Measurements from ENCODE around the gene SLC9A4.
"Not testable (repeated sequence)": the region's sequence is repeated elsewhere in the genome, so short reads cannot be mapped to it uniquely, and the experiment has no call there.

Gene SLC9A4

DNA sequence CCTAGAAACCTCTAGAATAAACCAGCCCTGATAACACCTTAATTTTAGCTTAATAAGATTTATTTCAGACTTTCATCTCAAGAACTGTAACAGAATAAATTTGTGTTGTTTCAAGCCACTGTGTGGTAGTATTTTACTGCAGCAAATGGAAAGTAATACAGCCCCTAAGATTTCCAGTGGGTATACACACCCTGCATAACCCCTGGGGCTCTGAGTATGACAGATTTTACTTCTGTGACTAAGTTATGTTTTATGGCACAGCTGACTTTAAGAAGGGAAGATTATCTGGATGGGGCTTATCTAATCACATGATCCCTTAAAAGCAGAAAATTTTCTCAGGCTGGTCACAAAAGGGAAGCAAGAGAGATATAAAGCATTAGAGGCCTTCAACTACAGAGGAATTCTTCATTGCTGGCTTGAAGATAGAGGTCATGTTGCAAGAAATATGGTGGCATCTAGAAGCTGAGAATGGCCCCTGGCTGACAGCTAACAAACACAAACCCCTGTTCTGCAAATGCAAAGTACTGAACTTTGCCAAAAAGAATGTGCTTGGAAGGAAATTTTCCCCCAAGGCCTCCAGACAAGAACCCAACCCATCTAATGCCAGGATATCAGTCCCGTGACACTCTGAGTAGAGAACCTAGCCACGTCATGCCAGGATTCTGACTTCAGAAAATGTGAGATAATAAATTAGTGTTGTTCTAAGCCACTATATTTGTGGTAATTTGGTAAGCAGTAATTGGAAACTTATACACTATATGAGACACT, 78.5 kb downstream of the SLC9A4 start:
- no peak for DNase-seq

DNA sequence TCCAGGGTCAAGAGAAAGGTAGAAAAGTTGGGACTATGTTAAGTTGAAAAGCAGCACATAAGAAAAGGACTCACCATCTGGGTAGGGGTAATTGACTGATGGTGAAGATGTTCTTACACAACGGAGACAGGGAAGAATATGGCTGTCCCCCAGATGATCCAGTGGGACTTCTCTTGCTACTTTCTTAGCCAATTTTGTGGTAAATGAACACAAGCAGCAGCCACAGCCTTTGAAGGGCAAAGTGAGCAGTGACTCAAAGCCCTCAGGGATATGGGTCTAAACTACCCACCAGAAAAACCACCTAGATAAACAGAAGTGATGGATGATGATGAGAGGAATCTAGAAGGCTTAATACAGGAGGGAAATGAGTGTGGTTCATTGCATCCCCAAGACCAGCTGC, 80.6 kb downstream of the SLC9A4 start:
- DNase-seq: no peak

GRCh38 chr2:102558463-102558862, 85.4 kb downstream of the SLC9A4 start:
- DNase-seq: no peak

GRCh38 chr2:102562542-102562941, 89.5 kb downstream of the SLC9A4 start:
- not testable (repeated sequence) for DNase-seq

- no peak for DNase-seq
Observed at GRCh38 chr2:102575888-102576287, 102.9 kb downstream of the SLC9A4 start.

- DNase-seq: no peak
Observed at GRCh38 chr2:102578376-102578775, 105.3 kb downstream of the SLC9A4 start.

- no peak for DNase-seq
Observed at GRCh38 chr2:102581911-102582310, 108.9 kb downstream of the SLC9A4 start.

DNA sequence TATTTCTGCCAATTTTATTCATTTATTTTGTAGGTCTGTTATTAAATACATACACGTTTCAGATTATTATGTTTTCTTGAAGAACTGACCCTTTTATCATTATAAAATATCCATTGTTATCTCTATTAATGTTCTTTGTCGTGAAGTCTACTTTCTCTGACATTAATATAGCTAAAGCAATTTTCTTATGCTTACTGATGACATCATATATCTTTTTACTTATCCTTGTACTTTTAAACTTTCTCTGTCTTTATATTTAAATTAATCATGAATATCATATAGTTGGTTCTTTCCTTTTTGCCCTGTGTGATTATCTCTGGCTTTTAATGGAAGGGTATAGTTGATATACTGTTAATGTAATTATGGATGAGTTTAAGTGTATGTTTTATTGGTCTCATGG, 109.8 kb downstream of the SLC9A4 start:
- no peak for DNase-seq

All from DMS153 (cell line).